Endothelial cell of umbilical vein (primary cell): ENCODE data around the gene PSPC1.
A peak's percentile ranks its signal among the peaks of the same experiment; 100 is the strongest.

ENCODE experiments used
- EZH2 ChIP-seq: IDR thresholded peaks from 2 replicates; pipeline ENCODE4 v1.6.1; 2012; ENCODE audit warnings: borderline replicate concordance, low read depth, mild to moderate bottlenecking, moderate library complexity, low read length, inconsistent platforms; ENCODE audit not compliant: severe bottlenecking
- POLR2A ChIP-seq: IDR thresholded peaks from 2 replicates; pipeline ENCODE4 v1.6.1; 2012; ENCODE audit warnings: low read depth, mild to moderate bottlenecking, control low read depth, low read length
- POLR2AphosphoS5 ChIP-seq: IDR thresholded peaks from 2 replicates; pipeline ENCODE4 v1.6.1; 2012; ENCODE audit warnings: low read depth, mild to moderate bottlenecking, control low read depth, low read length, moderate library complexity; ENCODE audit not compliant: insufficient read depth
- TF ChIP-seq, protein P1 (sequence below), 2 donors: IDR thresholded peaks; 1 replicate in 1 of 2; 2 replicates in 1 of 2; pipeline ENCODE4 v1.5.1; 2011; ENCODE audit warnings: low read length in 2 of 2, mild to moderate bottlenecking in 2 of 2, moderate library complexity in 2 of 2, control low read depth in 1 of 2, inconsistent platforms in 1 of 2, low read depth in 1 of 2; ENCODE audit not compliant: insufficient read depth in 1 of 2; ENCODE audit errors: extremely low read depth in 1 of 2
- TF ChIP-seq, protein P2 (sequence below): IDR thresholded peaks from 2 replicates; pipeline ENCODE4 v1.6.1; 2011; ENCODE audit not compliant: insufficient read depth, insufficient read length

DNA sequence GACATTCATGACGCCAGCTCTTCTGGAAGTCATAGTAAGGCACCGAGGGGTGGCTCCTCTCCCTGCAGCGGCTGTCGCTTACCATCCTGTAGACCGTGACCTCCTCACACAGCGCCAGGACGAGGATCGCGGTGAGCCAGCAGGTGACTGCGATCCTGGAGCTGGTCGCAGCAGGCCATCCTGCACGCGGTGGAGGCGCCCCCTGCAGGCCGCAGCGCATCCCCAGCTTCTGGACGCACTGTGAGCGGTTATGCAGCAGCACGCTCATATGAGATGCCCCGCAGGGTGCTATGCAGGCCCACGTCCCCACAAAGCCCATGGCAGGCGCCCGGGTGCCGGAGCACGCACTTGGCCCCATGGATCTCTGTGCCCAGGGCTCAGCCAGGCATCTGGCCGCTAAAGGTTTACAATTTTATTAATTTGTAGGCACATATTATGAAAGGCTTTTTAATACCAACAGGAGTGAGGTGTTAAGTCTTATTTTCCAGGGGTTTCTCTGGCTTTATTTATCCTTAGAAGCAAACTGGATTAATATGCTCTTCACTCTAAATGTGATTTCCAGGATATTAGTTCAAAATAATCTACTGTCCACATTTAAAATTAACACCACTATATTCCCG lies 35.6 kb upstream of the PSPC1 start:
- TF ChIP-seq, protein P1, sequence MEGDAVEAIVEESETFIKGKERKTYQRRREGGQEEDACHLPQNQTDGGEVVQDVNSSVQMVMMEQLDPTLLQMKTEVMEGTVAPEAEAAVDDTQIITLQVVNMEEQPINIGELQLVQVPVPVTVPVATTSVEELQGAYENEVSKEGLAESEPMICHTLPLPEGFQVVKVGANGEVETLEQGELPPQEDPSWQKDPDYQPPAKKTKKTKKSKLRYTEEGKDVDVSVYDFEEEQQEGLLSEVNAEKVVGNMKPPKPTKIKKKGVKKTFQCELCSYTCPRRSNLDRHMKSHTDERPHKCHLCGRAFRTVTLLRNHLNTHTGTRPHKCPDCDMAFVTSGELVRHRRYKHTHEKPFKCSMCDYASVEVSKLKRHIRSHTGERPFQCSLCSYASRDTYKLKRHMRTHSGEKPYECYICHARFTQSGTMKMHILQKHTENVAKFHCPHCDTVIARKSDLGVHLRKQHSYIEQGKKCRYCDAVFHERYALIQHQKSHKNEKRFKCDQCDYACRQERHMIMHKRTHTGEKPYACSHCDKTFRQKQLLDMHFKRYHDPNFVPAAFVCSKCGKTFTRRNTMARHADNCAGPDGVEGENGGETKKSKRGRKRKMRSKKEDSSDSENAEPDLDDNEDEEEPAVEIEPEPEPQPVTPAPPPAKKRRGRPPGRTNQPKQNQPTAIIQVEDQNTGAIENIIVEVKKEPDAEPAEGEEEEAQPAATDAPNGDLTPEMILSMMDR (IDR thresholded peaks at IDR 0.05; ENCODE audit: extremely low read depth in 1 of 2, insufficient read depth in 1 of 2, low read depth in 1 of 2, low read length in 2 of 2) = peak; percentile 77 to 80
- TF ChIP-seq EZH2 = no peak
- TF ChIP-seq POLR2AphosphoS5 = no peak
- no peak for TF ChIP-seq POLR2A
- TF ChIP-seq, protein P2, sequence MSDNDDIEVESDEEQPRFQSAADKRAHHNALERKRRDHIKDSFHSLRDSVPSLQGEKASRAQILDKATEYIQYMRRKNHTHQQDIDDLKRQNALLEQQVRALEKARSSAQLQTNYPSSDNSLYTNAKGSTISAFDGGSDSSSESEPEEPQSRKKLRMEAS = no peak
